GM21737 (cell line): ENCODE measurements around the gene CWC22.
"Not testable (repeated sequence)": the region's sequence is repeated elsewhere in the genome, so short reads cannot be mapped to it uniquely, and the experiment has no call there.

Experiments used
- ATAC-seq: cut with Tn5 transposase; IDR thresholded peaks from one replicate; pipeline ENCODE4 v1.9.1; 2021; ENCODE audit warnings: mild to moderate bottlenecking, moderate library complexity; ENCODE audit not compliant: unreplicated experiment

CWC22 gene

DNA sequence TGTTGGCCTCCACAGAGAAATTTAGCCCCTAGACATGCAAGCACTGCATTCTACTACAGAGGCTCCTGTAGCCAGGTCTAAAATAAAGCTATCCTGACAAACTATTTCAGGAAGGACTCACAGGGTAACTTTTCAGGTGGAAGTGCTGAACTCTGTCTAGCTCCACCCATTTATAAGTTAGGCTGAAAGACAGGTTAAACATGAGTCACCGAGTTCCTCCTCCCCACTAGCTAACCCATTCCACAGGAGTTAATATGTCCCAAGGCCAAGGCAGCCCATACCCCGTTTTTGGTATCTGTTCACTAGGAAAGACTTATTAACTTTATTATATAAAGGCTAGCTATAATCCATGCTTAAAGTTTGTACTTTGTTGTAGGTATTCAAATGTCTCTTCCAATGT, 3.5 kb downstream of the CWC22 start:
- ATAC-seq, result no peak

DNA sequence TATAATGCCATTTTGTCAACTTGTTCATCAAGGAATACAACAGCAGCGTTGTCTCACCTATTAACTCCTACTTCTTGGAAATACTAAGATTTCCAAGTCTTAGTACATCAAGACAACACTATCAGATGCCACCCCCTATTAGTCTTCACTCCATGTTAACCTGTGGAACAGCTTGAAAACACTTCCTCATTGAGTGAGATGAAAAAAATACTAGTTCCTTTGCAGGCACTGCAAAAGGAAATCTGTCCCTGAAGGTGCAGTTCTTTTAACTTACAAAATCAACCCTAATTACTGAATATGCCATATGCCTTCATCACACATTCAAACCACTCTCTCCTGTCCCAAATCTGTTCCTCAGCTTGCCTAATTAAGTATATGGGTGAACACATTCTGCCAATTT, 4.0 kb downstream of the CWC22 start:
- no peak for ATAC-seq

- ATAC-seq, result no peak
Measured at GRCh38 chr2:180002198-180002770, 4.8 kb downstream of the CWC22 start.

DNA sequence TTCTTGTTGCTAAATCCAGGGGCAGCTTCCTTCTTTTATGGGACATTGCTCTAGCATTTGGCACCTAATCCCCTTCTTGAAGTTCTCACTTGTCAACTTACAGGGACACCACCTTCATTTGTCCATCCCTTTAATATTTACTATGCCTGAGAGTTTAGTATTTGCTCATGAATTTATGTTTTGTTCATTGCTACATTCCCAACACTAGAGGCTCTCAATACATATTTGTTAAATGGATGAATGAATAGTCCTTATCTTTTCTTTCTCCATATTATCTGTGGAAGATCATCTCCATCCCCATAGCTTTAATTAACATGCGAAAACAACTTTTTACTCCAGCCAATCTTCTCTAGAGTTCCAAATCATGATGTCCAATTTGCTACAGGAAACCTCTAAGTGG, 5.4 kb downstream of the CWC22 start:
- no peak for ATAC-seq

- no peak for ATAC-seq
Measured at GRCh38 chr2:180000434-180000833, 6.7 kb downstream of the CWC22 start.

DNA sequence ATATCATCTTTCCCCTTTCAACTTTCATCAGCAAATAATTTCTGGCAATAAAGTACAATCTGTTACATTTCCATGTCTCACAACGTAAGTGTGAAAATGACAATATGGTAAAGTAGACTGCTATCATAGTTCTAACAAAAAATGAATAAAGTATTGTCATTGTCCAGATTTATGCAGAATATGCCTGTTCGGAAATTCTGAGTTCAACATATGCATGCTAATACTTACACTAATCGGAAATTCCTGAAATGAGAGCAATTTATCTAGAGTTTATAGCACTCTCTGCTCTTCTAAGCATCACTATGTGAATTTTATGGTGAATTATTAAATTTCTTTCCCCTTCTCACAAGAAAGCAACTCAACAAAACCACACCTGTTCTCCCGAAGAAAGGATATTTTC, 8.1 kb downstream of the CWC22 start:
- no peak for ATAC-seq

- peak; percentile 47 for ATAC-seq
Measured at GRCh38 chr2:179995741-179996515, 11.2 kb downstream of the CWC22 start.

DNA sequence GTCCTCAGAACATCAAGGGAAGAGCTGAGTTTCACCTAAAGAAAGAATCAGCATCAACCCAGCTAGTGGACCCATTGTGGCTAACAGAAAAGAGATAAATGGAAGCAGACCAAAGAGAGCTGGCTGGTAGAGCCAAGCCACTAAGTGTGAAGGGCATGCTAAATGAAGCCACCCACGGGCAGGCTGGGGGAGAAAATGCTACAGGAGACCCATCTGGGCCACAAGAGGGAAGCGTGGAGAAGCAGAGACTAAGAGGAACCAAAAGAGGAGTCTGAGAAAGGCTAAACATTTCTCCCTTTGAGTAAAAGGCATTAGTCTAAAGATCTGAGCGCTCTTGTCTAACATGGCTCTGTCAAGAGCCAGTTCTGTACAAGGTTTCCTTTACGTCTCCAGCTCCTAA, 15.8 kb downstream of the CWC22 start:
- ATAC-seq, result no peak

DNA sequence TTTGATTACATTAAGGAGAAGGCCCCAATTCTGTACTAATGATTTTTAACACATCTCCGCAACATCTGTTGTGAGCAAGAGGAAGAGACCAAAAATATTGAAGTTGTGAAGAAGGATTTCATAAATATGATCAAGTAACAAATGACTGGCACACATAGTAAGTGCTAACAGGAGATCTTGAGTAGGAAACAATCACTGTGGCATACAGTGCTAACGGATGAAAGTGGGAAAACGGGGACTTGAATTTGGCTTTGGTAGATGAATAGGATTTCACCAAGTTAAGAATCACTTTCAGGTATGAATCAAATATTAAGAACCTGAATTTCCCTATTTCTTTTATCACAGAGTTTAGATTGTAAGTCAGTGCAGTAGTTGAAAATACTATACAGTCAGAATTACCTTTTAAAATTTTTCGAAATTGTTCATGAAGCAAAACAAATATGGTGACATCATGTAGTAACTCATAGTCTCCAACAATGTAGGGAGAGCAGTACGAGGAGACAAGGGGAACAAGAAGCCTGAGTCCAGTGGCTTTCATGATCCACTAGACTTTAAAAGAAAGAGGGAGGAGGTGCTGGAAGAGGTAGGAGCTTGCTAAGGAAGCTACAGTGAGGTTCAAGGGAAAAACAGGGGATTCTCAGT, 16.3 kb downstream of the CWC22 start:
- ATAC-seq, result no peak

- no peak for ATAC-seq
Measured at GRCh38 chr2:179987916-179988315, 19.2 kb downstream of the CWC22 start.

- ATAC-seq, result peak; percentile 90
Measured at GRCh38 chr2:179985163-179985820, 21.8 kb downstream of the CWC22 start.

GRCh38 chr2:179983250-179983932, 23.7 kb downstream of the CWC22 start:
- ATAC-seq, result no peak

DNA sequence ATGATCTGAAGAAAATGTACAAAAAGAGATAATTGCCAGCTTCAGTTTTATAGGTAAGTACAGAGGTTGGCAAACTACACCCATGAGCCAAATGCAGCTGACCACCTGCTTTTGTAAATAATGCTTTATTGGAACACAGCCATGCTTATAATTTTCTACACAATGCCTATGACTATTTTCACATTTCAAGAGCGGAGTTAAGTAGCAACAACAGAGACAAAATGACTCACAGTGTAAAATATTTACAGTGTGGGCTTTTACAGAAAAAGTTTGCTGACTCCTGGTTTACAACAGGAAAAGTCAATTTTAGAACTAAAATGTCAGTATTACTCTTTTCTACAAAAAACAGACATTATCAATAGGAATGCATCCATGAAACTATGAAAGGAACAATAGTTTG, 26.0 kb downstream of the CWC22 start:
- no peak for ATAC-seq

GRCh38 chr2:179974761-179975160, 32.3 kb downstream of the CWC22 start:
- no peak for ATAC-seq

DNA sequence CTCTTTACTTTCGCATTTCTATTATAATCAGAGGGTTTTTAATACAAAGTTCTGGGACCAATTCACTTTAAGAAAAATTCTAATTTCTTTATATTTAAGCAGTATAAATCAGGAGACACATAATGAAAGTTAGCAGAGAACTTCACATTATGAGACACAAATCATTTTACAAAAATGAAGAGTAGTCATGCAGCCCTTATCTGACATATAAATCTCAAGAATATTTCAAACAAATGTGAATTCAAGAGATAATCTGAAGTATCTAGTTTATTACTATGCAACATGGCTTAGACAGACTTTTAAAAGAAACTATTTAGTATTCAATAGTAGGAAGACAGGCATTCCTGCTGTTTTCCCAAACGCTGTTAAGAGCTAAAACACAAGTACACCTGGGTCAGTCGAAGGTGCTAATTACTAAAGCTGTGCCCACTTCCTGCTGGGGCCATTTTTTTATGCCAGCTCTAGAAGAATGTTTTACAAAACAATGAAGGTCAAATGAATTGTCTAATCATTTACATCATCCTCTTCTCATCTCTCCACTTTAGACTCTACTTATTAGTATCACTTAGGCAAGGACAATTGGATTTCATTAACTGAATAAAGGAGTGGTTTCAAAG, 40.2 kb downstream of the CWC22 start:
- ATAC-seq, result no peak

- no peak for ATAC-seq
Measured at GRCh38 chr2:179965291-179966258, 41.5 kb downstream of the CWC22 start.

- ATAC-seq, result no peak
Measured at GRCh38 chr2:179963626-179964025, 43.5 kb downstream of the CWC22 start.

DNA sequence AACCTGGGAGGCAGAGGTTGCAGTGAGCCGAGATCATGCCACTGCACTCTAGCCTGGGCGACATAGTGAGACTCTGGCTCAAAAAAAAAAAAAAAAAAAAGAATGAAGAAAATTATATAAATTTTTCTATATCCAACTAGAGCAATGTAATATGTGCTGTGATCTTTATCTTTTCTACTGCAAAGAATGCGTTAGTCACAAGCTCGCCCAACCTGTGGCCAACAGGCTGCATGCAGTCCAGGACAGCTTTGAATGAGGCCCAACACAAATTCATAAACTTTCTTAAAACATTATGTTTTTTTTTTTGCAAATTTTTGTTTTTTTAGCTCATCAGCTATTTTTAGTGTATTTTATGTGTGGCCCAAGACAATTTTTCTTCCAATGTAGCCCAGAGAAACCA, 48.8 kb downstream of the CWC22 start:
- not testable (repeated sequence) for ATAC-seq

DNA sequence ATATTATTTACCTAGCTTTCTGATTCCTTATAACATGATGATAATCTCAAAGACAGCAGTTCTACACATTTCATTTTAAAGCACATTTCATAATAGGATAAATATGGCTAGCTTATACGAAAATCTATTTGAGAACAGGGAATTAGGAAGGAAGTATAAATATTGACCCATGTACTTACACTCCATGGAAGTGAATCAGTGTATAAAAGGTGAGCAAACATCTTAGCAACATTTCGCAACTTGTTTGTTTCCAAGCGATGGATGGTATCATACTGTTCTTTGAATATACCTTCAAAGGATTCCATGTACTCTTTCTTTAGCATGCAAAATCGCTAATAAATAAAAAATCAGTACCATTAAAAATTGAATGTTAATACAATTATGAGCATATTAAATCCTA, 53.1 kb downstream of the CWC22 start:
- no peak for ATAC-seq

GRCh38 chr2:179953359-179953758, 53.7 kb downstream of the CWC22 start:
- ATAC-seq, result no peak
